Stimulated activated CD8-positive, alpha-beta memory T cell treated with anti-CD3 and anti-CD28 coated beads, Interleukin-15, amount 100 ng/mL, for 24 hours (primary cell): Measurements from ENCODE around the gene AHI1.
"Not testable (repeated sequence)": the region's sequence is repeated elsewhere in the genome, so short reads cannot be mapped to it uniquely, and the experiment has no call there.

Experiments used
- DNase-seq: peaks from one replicate; pipeline ENCODE4 v3.0.0-alpha.2; 2020; ENCODE audit warnings: low read depth

The AHI1 gene

GRCh38 chr6:135261872-135262725 is 235.4 kb downstream of the AHI1 start:
- no peak for DNase-seq

GRCh38 chr6:135260612-135261011 is 236.9 kb downstream of the AHI1 start:
- no peak for DNase-seq

DNA sequence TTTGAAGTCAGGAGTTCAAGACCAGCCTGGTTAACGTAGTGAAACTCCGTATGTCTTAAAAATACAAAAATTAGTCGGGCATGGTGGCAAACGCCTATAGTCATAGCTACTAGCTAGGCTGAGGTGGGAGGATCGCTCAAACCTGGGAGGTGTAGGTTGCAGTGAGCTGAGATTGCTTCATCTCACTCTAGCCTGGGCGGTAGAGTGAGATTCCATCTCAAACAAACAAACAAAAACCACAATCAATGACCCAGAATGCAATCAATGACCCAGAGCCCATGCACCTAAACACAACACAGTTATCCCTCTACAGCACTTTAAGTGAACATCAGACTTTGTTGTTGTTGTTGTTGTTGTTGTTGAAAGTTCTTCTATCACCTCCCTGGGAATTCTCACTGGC is 238.6 kb downstream of the AHI1 start:
- DNase-seq = no peak

GRCh38 chr6:135257631-135258405 is 239.7 kb downstream of the AHI1 start:
- DNase-seq = no peak

- DNase-seq = no peak
These were observed 240.7 kb downstream of the AHI1 start for GRCh38 chr6:135256866-135257265.

DNA sequence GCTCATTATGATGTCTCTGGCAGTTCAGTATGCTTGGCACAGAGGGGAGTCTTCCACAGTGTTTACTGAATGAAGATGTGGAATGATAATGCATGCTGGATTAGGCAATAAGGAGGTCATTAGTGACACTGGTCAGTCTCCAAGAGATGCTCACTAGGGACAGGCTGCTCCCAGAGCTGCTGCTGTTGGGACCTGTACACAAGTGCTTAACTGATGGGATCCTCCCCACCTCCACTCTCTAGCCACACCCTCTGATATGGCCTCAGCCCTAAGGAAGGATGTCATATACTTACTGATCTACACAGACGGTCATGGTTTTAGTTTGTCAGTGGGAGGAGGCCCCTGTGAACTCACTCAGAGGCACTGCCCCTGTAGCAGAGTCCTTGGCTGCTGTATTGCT is 243.1 kb downstream of the AHI1 start:
- no peak for DNase-seq

GRCh38 chr6:135251498-135252441 is 245.8 kb downstream of the AHI1 start:
- no peak for DNase-seq

DNA sequence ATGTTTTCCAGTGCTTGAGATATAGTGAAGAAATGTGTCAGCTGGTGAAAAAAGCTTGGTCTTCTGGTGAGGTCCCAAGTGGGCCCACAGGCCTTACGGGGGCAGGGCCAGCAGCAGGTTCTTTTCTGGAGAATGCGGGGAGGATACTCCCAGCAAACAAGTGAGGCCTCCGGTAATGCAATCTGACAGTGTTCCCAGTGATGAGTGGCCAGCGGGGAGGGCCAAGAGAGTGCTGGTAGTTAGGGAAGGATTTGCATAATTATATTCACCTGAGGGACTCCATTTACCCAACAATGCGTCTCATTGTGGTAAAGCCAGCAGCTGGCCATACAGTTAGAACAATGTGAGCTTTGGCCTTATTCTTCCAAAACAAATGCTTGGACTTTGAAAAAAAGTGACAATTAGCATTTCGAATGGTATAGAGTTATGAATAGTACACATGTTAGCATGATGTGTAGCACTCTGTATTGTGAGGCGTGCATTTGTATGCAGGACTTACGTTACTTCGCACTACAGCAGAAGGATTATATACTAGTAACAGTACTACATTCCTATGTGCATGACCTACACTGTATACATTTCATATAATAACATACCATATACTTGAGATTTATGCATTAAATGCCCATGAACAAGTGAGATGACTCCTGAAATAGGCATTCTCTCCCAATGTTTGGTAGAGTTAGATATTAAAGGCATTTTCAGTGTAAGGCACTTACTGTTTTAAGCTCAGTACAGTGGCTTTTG is 246.6 kb downstream of the AHI1 start:
- no peak for DNase-seq

DNA sequence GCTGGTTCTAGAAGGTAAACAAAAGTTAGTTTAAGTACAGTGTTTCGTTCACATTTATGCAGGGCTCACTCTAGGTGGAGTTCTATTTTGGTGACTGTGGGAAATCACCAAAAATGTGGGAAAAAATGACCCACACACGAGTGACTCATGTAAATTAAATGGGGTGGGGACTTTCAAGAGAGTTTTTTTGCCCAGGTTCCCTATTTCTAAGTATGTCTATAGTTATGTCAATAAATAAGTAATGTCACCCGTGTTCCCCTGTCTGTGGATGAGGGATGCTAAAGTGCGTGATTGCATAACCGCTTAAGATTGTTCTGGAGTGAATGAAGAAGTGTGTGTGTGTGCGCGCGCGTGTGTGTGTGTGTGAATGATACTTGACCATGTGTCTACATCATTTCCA is 247.3 kb downstream of the AHI1 start:
- DNase-seq = no peak

- DNase-seq = not testable (repeated sequence)
These were observed 251.0 kb downstream of the AHI1 start for GRCh38 chr6:135246412-135247012.

- no peak for DNase-seq
These were observed 252.7 kb downstream of the AHI1 start for GRCh38 chr6:135244805-135245204.

DNA sequence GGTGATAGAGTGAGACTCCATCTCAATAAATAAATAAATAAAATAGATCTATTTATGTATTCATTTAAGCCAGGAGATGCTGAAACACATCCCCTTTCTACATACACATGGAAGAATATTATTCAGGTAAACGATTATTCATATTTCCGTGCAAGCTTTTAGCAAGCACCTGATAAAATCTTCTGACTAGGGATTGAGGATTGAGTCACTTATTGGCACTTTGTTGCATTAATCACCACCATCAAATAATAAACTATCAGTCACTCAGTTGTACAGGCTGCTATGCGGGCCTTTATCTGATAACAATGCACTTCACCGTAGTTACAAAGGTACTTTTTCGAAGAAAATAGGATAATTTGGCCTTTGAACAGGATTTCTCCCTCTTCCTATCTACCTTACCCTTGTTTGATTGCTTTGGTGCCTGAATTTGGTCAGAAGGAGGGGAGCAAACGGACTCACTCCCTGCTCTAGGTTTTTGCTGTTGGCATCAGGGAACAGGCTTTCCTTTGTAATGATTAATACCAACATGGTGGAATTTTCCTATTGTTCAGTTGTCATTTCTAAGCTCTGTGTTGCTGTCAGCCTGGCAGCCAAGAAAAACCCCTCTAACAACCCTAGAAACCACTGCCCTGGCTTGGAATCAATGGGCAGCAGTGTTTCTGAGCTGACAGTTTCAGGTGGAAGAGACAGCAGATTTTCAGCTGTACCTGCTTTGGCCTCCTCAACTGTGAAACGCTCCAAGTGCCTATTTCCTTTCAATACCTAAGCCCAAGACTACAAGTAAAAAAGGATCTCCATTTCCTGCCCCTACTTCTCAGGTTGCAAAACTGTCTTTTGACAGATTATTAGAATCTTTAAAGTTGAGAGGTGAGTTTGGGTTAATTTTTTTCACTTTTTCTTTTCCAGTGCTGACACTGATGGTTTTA is 253.4 kb downstream of the AHI1 start:
- no peak for DNase-seq

- DNase-seq = no peak
These were observed 256.8 kb downstream of the AHI1 start for GRCh38 chr6:135240711-135241110.

DNA sequence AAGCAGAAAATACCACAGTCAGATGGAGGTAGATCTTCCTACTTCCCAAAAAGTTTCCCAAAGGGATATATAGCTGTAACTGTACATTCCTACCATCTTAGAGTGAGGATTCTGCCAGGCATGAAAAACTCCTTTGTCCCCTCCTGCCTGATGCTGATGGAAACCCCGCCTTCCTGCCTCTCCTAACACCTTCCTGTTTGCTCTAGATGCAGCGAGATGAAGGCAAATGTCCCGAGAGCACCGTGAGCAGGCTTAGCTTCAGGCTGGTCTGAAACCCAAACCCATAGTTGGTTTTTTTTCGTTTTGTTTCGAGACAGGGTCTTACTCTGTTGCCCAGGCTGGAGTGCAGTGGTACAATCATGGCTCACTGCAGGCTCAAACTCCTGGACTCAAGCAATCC is 260.8 kb downstream of the AHI1 start:
- no peak for DNase-seq

DNA sequence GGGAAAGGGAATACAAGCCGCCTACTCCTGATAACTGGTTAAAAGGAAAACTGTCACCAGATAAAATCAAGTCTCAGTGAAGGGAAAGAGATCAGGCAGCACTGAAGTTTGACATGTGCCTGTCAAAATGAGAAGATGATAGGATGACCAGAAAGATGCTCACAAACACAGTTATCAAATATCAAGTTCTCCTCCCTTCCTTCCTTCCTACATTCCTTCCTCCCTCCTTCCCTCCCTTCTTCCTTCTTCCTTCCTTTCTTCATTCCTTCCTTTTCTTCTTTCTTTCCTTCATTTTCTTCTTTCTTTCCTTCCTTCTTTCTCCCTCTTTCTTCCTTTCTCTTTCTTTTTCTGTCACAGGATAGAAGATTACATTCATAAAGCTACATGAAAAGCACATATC is 261.2 kb downstream of the AHI1 start:
- no peak for DNase-seq

DNA sequence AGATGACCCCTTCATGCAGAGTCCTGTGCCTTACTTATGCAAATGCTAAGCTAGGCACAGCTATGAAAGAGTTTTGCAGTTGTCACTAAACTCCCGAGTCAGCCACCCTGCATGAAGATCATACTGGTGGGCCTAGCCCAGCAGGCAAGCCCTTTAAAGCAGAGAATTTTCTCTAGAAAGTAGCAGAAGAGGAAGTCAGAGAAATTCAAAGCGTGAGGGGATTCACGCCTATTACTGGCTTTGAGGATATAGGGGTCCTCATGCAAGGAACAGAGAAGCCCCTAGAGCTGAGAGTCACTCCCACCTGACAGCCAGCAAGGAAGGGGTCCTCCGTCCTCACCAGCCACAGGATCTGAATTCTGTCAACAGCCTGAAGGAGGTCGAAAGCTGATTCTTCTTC is 261.8 kb downstream of the AHI1 start:
- no peak for DNase-seq

GRCh38 chr6:135234492-135234780 is 263.1 kb downstream of the AHI1 start:
- no peak for DNase-seq

DNA sequence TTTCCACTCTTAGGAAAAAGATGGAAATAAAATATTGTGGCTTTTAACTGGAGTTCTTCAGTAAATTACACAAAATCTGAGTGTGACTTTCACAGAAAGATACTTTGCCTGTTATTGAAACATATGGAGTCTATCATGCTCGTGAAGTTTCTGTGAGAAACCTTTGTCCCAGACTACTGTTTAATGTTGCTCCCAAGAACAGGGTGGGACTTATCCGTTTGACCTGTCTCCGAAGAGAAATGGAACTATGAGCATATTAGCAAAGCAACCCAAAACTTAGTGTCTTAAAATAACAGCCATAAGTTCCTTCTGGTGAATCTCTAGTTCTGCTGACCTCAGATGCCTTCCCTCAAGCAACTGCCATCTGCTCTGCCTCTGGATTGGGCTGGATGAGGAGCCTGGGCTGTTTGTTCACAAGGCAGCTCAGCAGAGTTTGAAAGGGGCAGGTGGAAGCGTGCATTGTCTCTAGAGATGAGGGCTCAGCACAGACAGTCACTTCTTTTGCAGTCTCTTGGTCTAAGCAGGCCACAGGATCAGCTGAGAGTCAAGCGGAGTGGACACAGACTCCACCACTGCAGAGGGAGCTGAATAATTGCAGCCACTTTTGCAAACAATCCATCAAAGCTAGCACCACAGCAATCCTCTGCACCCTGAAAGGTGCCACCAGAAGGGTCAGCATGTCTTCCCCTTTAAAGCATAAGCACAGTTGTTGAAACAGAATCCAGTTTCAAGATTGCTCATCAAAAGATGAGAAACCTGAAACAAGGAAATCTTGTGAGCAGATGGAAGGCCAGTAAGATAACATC is 263.7 kb downstream of the AHI1 start:
- DNase-seq = no peak
